Epithelial cell of prostate (primary cell): ENCODE data around the gene P2RY14.

Source experiments
- DNase-seq: peaks from one replicate; pipeline ENCODE4 v3.0.0-alpha.2; 2011; ENCODE audit warnings: low read depth, low spot score
- H3K27ac ChIP-seq: fragments of 450-650 bp; 2 replicates; pipeline ENCODE4 v1.5.1; 2017; ENCODE audit warnings: mild to moderate bottlenecking

The P2RY14 gene

GRCh38 chr3:151278230-151278629 lies at the start of gene P2RY14:
Gene P2RY14 (minus strand): TSS chr3:151278542. CDS start chr3:151214316, 64,226 bp downstream.
- no peak within 1 kb of the TSS for H3K27ac ChIP-seq
- DNase-seq, result no peak

GRCh38 chr3:151327571-151328198 lies 49.3 kb upstream of the P2RY14 start:
- peak overlapping the region; percentile 10 for H3K27ac ChIP-seq
- no peak for DNase-seq

DNA sequence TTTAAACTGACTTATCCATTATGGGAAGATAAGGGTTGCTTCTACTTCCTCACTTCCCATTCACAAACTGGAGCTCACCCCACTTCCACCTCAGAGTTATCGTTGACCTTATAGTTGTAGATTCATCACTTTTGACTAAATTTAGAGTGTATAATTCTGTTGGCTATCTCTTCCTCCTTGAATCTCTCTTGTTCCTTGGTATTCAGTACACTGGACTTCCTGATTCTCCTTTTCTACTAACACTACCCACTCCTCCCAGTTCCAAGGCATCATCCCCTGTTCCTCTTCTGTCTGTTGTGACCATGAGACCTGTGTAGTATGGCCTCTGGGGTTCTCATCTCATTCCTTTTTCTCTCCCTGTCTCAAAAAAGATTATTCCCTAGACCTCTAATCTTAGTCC lies 44.2 kb upstream of the P2RY14 start:
- no peak for DNase-seq
- H3K27ac ChIP-seq, result no peak overlapping the region

DNA sequence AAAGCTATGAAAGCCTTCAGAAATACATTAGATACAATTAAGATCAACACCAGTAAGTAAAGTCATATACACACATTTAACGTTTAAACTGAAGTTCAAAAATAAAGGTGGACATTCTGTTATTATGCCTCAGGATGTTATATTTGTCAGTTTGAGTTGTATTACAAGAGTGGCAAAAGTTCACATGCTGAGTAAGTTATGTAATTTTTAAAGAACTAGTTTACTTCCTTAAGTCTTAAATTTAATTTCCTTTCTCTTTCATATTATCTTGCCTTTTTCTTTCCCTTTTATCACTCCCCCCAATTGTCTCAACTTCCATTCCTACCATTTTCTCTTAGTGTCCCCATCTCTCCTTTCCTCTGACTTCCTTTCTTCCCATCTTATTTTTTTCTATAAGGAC lies 43.2 kb upstream of the P2RY14 start:
- H3K27ac ChIP-seq, result no peak overlapping the region
- no peak for DNase-seq

DNA sequence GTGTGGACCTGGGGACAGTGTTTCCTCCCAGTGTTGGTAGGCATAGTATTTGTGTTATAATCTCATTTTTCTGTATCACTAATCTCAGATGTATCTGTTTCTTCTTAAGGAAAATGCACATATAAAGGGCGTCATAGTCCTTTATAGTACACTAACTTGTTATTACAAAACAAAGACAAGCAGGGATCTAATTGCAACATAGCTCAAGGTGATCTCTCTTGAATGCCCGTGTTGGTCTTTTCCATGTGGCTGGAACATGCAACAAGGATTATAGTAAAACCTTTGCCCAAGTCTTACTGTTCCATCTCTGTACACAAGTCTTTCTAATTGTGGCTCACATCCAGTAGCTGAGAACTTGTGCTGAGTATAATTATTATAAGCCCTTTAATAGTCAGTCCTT lies 41.8 kb upstream of the P2RY14 start:
- no peak for DNase-seq
- peak overlapping the region; percentile 96 for H3K27ac ChIP-seq

GRCh38 chr3:151319628-151320027 lies 41.3 kb upstream of the P2RY14 start:
- peak overlapping the region; percentile 96 for H3K27ac ChIP-seq
- DNase-seq, result no peak

DNA sequence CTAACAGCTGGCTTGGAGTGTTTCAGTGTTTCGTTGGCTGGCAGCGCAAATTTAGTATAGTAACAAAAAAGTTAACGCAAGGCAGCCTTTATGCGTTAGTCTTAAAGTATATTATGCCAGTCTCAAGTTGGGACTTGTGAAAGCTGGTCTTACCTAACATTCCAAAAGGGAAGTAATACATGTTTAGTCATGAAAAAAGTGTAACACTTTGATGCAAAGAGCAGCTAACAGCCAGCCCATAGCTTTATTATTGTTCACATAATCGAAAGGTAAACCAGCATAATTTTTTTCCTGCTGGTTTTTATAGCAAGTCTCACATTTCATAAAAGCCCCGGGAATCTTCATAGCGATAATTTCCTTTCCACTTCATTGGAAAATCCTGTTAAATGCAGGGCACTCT lies 40.6 kb upstream of the P2RY14 start:
- DNase-seq, result peak; percentile 87
- peak overlapping the region; percentile 96 for H3K27ac ChIP-seq

- H3K27ac ChIP-seq, result peak overlapping the region; percentile 96
- DNase-seq, result no peak
These were observed 40.0 kb upstream of the P2RY14 start for GRCh38 chr3:151318313-151318712.

GRCh38 chr3:151316267-151316991 lies 38.1 kb upstream of the P2RY14 start, which contains the start of gene GPR87:
Gene GPR87 (minus strand): TSS chr3:151316820. CDS start chr3:151300100, 16,720 bp downstream.
- H3K27ac ChIP-seq, result peak within 1 kb of the TSS; percentile 96
- peak; percentile 96 for DNase-seq

GRCh38 chr3:151315846-151316245 lies 37.5 kb upstream of the P2RY14 start:
- H3K27ac ChIP-seq, result peak overlapping the region; percentile 96
- DNase-seq, result peak; percentile 61

GRCh38 chr3:151315136-151315535 lies 36.8 kb upstream of the P2RY14 start:
- no peak for DNase-seq
- H3K27ac ChIP-seq, result peak overlapping the region; percentile 96

- no peak for DNase-seq
- peak overlapping the region; percentile 96 for H3K27ac ChIP-seq
These were observed 36.3 kb upstream of the P2RY14 start for GRCh38 chr3:151314593-151314992.

DNA sequence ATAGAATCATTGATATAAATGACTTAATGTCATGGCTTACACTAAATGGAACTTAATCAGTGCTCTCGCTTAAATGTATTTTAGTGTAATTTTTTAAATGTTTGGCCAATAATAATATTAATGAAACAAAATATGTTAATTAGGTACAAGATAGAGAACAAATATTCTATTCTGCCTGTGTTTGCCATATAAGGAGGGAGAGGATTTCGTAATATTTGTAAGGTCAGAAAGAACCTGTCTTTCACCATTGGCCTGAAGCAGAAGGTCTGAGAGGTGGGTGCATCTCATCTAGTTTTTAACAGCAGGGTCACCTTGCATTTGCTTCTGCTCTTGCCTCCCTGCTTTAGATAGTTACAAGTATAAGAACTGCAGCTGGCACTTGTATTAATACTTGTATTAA lies 35.8 kb upstream of the P2RY14 start:
- DNase-seq, result no peak
- peak overlapping the region; percentile 96 for H3K27ac ChIP-seq

- no peak overlapping the region for H3K27ac ChIP-seq
- DNase-seq, result no peak
These were observed 34.6 kb upstream of the P2RY14 start for GRCh38 chr3:151312972-151313371.

DNA sequence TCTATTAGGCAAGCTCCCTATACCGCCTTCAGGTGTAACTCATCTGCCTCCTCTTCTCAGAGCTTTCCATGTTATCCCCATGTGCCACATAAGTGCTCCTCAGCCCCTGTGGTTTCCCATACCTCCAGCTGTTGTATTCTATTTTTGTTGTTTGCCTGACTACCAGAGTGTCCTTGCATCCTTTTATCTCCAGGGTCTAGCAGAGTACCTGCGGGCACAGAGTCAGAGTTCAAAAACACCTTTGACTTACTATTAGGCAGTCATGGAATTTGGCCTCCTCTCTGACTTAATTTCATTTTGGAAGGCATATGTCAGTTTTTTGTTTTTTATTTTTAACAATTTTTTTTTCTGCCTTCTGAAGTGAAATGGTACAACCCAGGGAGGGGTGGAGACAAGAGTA lies 31.2 kb upstream of the P2RY14 start:
- no peak for DNase-seq
- peak overlapping the region; percentile 99 for H3K27ac ChIP-seq

- no peak for DNase-seq
- H3K27ac ChIP-seq, result peak overlapping the region; percentile 99
These were observed 29.5 kb upstream of the P2RY14 start for GRCh38 chr3:151307583-151308488.

DNA sequence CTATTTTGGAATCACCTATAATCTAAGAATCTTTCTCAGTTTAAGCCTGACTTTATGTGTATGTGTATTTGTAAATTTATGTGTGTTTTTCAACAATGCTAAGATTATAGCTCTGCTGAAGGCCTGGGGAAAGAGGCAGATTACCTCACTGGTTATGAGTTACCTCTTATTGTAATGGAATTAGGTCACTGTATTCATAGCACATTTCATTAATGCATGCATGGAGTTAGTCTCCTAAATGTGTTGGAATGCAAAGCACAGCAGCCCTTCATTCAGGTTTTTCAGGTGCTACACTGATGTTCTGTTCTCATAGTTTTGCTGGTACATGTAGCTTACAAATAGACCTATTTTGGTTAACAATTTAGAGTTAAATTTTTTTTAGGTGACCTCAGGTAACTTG lies 28.8 kb upstream of the P2RY14 start:
- no peak for DNase-seq
- H3K27ac ChIP-seq, result peak overlapping the region; percentile 99

DNA sequence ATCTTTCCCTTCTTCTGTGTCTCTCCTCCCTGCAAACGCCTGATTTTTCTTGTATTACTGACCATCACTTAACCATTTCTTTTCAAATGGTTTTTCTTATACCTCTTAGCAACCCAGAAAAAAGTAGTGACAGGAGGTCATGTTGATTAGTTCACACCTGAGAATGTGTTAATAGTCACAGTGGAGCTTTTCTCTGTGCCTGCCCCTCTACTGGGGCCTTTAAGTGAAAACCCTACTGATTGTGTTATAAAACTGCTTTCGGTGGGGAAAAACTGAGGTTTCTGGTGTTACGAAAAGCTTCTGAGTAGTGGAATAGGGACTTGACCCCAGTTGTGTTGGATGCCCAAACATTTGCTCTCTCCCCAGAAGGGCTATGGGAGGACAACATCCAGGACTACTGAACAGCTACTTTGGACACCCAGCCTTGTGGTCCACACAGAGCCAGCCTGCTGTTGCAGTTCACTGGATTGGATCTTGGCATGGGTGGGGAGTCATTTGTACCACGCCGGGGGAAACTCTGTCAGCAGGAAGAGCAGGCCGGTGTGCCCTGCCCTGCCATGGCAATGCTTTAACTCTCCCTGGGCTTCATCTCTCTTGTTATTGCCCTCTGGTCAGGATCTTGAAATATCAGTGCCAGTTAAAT lies 27.9 kb upstream of the P2RY14 start:
- no peak for DNase-seq
- peak overlapping the region; percentile 99 for H3K27ac ChIP-seq

GRCh38 chr3:151305775-151306151 lies 27.4 kb upstream of the P2RY14 start:
- no peak for DNase-seq
- peak overlapping the region; percentile 99 for H3K27ac ChIP-seq

DNA sequence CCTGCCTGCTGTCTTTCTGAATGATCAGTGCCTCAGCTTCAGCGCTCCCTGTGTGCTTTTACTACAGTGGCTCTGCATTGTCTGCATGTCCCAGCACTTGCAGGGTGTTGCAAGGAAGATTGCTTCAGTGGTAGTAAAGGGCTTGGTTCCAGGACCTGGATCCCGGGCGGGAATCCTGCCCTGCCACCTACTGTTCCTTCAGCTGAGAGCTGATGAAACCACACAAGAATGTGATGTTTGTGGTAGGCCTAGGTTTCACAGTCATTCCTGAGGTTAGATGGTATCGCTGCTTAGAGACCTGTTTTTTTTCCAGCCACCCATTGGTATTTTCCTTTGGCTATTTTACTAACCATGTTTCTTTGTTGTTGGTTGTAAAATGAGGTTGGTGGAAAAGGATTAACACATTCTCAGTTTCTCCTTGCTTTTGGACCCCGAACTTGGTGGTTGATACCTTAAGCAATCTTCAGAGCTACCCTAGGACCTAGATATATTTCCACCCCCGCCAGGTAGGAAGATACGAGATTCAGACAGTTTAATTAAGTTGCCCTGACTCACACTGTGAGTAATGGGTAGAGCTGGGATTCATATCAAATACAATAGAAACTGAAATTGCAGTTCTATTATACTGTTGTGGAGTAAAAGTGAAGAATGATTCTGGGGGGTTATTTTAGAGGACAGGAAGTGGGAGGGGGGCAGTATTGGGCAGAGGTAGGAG lies 26.9 kb upstream of the P2RY14 start:
- peak; percentile 98 for DNase-seq
- H3K27ac ChIP-seq, result peak overlapping the region; percentile 99
